ENCODE results near the gene PAIP2.

- TF ChIP-seq, protein P1, sequence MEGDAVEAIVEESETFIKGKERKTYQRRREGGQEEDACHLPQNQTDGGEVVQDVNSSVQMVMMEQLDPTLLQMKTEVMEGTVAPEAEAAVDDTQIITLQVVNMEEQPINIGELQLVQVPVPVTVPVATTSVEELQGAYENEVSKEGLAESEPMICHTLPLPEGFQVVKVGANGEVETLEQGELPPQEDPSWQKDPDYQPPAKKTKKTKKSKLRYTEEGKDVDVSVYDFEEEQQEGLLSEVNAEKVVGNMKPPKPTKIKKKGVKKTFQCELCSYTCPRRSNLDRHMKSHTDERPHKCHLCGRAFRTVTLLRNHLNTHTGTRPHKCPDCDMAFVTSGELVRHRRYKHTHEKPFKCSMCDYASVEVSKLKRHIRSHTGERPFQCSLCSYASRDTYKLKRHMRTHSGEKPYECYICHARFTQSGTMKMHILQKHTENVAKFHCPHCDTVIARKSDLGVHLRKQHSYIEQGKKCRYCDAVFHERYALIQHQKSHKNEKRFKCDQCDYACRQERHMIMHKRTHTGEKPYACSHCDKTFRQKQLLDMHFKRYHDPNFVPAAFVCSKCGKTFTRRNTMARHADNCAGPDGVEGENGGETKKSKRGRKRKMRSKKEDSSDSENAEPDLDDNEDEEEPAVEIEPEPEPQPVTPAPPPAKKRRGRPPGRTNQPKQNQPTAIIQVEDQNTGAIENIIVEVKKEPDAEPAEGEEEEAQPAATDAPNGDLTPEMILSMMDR (IDR thresholded peaks at IDR 0.05): no peak
- no peak for TF ChIP-seq POLR2A (IDR thresholded peaks at IDR 0.05)
- no peak for TF ChIP-seq EP300 (IDR thresholded peaks at IDR 0.05)
- TF ChIP-seq POLR2AphosphoS5 (IDR thresholded peaks at IDR 0.05): no peak
Observed at GRCh38 chr5:139306628-139307379, 34.9 kb upstream of the PAIP2 start.
